ENCODE measurements around the gene ANXA6.
A peak's percentile ranks its signal among the peaks of the same experiment; 100 is the strongest.

Gene ANXA6

DNA sequence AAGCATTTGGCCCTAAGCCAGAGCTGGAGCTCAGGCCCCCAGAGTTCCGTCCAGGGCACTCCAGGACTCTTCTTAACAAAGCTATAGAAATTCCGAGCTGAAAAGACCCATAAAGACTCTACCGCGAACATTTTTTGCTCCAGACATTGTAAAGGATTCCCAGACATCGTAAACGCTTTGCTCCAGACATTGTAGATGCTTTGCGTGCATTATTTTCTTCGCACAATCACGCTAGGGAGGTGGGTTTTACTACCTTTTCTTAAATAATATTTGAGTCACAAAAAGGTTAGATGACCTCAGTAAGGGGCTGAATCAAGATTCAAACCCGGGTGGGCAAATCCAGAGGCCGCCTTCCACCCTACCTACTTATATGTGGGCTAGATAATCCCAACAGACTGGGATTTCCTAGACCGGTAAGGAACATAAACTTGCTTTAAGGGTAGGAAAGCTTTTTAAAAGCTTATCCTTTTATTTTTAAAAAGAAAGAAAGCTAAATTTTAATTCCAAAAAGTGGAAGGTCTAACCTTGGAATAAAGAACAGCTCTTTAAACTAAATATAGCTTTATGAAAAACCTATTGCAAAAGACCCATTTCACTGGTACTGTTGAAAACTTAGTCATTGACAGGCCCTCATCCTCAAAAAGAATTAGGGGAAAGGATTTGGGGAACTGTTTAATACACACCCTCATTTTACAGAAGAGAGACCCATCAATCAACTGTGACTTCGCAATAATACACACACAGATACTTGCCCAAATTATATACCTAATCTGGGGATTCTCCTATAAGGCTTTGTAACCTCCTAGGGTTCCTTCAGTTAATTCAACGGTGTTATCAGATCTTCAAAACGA, 75.9 kb downstream of the ANXA6 start:
- DNase-seq (ENCODE audit: low read depth in 2 of 2): no peak

GRCh38 chr5:151080613-151081430, 76.8 kb downstream of the ANXA6 start, which contains the start of gene TNIP1:
Gene TNIP1, minus strand, starts transcription at chr5:151081034. Its CDS starts 15,939 bp downstream, at chr5:151065095.
- peak; percentile 77 to 91 for DNase-seq (ENCODE audit: low read depth in 2 of 2)

DNA sequence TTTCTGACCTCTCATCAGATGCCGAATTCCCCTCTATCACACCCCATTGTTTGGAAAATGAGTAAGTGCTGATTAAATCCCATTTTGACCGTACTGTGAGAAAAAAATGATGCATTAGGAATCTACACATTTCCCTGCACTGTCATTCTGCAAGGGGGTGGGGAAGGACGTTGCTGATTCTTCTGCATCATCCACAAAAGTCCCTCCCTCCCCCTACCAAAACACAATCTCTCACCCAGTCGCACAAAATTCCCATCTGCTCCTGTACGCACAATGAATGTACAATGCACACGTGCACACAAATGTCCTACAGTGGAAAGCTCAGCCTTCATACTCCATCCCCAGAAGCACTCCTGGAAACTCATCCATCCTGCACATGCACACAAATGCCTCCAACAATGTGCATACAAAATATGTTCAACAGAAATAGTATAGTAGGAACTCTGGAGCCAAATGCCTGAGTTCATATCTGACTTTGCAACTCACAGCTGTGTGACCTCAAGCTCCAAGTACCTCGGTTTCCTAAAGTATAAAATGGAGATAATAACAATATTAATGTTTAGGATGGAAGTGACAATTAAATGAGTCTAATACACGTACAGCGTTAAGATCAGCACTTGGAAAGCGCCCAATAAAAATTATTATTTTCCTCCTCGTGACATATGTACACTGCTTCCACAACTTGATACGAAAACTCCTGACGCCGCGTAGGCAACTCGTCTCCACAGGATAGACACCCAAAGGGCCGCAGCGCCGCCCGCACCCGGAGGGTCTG, 77.6 kb downstream of the ANXA6 start:
- no peak for DNase-seq (ENCODE audit: low read depth in 2 of 2)

GRCh38 chr5:151078490-151079262, 78.9 kb downstream of the ANXA6 start:
- DNase-seq (ENCODE audit: low read depth in 2 of 2): peak in 1 of 2 donors; percentile 52

- no peak for DNase-seq (ENCODE audit: low read depth in 2 of 2)
These were observed 79.6 kb downstream of the ANXA6 start for GRCh38 chr5:151077967-151078366.

- DNase-seq (ENCODE audit: low read depth in 2 of 2): no peak
These were observed 80.2 kb downstream of the ANXA6 start for GRCh38 chr5:151077419-151077818.

GRCh38 chr5:151076616-151077015, 81.0 kb downstream of the ANXA6 start:
- DNase-seq (ENCODE audit: low read depth in 2 of 2): no peak

DNA sequence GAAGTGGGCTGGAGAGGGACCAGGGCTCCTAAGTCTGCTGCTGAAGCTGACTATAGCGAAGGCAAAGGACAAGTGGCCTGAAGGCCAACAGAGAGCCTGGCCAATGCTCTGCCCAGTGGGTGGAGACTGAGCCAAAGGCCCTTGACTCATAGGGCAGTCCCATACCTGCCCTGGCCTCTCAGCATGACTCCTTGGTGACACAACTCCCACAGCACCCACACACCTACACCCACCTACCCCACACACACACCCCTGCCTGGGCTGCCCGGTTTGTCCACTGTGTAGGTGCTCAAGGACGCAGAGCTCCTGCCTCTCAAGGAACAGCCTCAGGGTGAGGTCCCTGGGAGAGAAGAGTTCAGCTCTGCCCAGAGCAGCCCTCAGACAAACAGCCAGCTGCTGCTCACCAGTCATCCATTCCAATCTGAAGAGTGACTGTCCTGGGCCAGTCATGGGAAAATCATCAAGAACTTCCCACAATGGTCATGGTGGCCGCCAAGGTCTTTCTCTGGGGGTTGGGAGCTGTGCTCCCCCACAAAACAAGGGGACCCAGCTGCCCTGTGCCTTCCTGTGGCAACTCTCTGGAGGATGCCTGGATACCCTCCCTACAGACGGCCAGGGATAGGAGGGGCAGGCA, 81.8 kb downstream of the ANXA6 start:
- DNase-seq (ENCODE audit: low read depth in 2 of 2): no peak

DNA sequence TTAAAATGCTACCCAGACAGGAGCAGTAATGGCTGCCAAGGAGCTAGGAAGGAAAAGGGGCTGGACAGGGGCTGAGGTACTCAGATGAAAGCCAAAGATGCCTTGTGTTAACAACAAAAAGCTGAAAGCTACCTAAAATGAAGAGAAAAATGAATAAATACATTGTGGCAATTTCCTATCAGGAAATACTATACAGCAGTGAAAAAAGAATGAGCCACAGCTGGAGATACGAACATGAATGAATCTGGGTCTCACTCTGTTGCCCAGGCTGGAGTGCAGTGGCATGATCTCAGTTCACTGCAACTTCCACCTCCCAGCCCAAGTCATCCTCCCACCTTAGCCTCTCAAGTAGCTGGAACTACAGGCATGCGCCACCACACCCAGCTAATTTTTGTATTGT, 83.0 kb downstream of the ANXA6 start:
- no peak for DNase-seq (ENCODE audit: low read depth in 2 of 2)

DNA sequence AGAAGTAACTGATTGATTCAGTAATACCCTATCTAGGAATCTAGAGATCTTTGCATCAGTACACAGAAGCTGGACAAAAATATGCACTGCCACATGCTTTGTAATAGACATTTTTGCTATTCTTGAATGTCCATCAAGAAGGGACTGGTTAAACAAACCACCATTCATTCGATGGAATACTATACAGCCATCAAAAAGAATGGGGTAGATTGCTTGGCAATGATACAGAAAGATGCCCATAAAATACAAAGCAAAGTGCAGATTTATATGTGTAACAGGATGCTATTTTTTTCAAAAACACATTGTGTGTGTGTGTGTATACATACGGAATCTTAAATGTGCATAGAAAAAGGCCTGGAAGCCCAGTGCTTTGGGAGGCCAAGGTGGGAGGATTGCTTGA, 84.3 kb downstream of the ANXA6 start:
- no peak for DNase-seq (ENCODE audit: low read depth in 2 of 2)

DNA sequence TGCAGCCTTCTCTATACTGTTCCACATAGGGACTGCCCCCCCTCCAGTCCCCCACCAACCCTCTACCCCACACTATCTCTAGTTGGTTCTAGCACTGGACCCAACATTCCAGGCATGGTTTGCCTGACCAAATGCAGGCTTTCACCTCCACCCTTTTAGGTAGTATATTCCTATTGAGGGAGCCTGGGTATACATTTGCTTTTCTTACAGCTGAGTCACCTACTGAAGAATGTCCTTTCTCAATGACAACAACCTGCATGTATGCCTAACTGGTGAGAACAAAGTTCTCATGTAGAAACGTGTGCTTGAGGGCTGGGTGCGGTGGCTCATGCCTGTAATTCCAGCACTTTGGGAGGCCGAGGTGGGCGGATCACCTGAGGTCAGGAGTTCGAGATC, 85.0 kb downstream of the ANXA6 start:
- no peak for DNase-seq (ENCODE audit: low read depth in 2 of 2)

- DNase-seq (ENCODE audit: low read depth in 2 of 2): no peak
These were observed 85.5 kb downstream of the ANXA6 start for GRCh38 chr5:151071848-151072629.

GRCh38 chr5:151071021-151071420, 86.6 kb downstream of the ANXA6 start:
- DNase-seq (ENCODE audit: low read depth in 2 of 2): no peak

DNA sequence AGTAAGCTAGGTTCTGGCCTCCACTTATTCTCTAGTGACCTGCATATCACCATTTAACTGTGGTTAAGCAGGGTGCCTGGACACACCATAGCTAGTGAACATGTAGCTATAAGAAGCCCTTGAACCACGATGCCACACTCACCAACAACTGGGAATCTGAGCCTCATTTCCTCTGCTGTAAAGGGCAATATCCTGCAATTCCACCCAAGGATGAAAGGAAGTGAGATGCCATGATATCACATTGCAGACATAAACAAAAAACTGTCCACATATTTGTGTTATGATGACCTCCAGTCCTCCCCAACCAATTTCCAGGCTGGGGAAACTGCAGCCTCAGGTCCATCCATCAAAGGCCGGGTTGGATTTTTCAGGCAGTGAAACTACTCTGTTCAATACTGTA, 87.1 kb downstream of the ANXA6 start:
- no peak for DNase-seq (ENCODE audit: low read depth in 2 of 2)

- no peak for DNase-seq (ENCODE audit: low read depth in 2 of 2)
These were observed 89.0 kb downstream of the ANXA6 start for GRCh38 chr5:151068433-151069197.

- DNase-seq (ENCODE audit: low read depth in 2 of 2): no peak
These were observed 89.7 kb downstream of the ANXA6 start for GRCh38 chr5:151067632-151068432.

DNA sequence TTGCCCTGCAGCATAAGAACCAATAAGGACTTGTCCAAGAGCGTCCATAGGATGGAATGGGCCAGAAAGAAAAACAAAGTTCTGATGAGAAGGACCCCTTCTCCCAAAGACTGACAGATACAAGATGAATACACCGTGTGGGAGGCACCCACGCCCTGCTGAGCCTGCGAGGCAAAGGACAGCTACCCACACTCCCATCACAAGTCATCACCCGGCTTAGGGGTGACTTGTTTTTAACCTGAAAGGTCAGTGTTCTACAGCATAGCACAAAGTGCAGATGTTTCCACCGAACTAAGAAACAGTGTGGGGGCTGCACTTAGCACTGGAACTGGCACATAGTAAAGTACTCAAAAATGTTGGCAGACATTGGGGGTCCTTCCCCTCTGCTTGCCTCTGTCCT, 90.7 kb downstream of the ANXA6 start:
- DNase-seq (ENCODE audit: low read depth in 2 of 2): no peak

GRCh38 chr5:151065609-151066008, 92.0 kb downstream of the ANXA6 start:
- no peak for DNase-seq (ENCODE audit: low read depth in 2 of 2)
